Measurements from ENCODE around the gene NPB. TPM values are rescaled to one million over a fixed set of nuclear protein-coding genes. Genes with fewer than 3 reads are reported as not detected.

NPB gene
- total and polyA plus RNA-seq, 2 of the 8 experiments (the other 6 are each of a cell fraction or from before 2014, with no cell fraction given): 1.5 to 2.5 TPM

DNA sequence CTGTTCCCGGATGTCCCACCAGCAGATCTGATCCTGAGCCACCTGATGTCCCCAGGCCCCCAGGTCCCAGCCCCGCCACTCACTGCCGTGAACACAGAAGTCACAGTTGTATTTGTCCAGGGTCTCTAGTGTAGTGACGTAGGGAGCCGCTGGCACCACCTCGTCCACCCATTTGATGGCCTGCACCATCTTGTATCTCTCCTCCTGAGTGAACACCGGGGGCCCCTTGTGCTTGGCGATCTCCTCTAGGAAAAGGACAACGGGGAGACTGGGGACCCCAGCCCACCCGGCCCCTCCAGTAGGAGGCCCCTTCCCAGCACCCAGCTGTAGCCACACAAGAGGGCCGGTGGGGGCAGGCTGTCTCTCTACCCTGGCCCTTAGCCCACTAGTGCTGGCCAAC lies 6.8 kb downstream of the NPB start:
- Histone ChIP-seq H2AK5ac (ENCODE audit: low read depth, low read length) (no peak overlapping the region), H3K9me3 (ENCODE audit: insufficient read depth in 2 of 2, low read depth in 1 of 2, low read length in 1 of 2) (no peaks in the 10 kb centered on the region), H2BK12ac (ENCODE audit: low read depth, low read length) (no peak overlapping the region), H2BK15ac (ENCODE audit: low read length) (no peak overlapping the region), H2AFZ (ENCODE audit: low read length) (no peak overlapping the region), H3K79me1 (ENCODE audit: low read depth, low read length) (peaks cover 2% of the 10 kb centered on the region; the same call in 1 of the 2 replicates), H3K23me2 (ENCODE audit: low read depth, low read length) (peaks cover 6% of the 10 kb centered on the region; the same call in 1 of the 2 replicates), H3K56ac (replicated peaks; ENCODE audit: insufficient read length, low read depth, low read length) (no peak overlapping the region), H3K27ac (ENCODE audit: low read depth, low read length) (no peak overlapping the region), H3K4me3 (ENCODE audit: extremely low read depth in 1 of 4, insufficient read depth in 2 of 4, low read depth in 3 of 4, low read length in 4 of 4) (no peak overlapping the region), H3K36me3 (ENCODE audit: control insufficient read depth in 2 of 4, insufficient read depth in 4 of 4, low read length in 3 of 4) (peaks cover 6 to 10% (median 8%) of the 10 kb centered on the region in 4 experiments), H4K20me1 (replicated peaks in 1 of 2; ENCODE audit: control insufficient read depth in 1 of 2, insufficient read depth in 2 of 2, low read length in 2 of 2) (peaks cover 3 to 30% of the 10 kb centered on the region in 2 experiments), H2BK20ac (ENCODE audit: low read length) (no peak overlapping the region), H2BK5ac (ENCODE audit: low read depth, low read length) (no peak overlapping the region), H3K79me2 (ENCODE audit: control insufficient read depth in 1 of 2, insufficient read depth in 2 of 2, low read length in 2 of 2) (no peaks in the 10 kb centered on the region), H4K91ac (replicated peaks; ENCODE audit: insufficient read length, low read length) (no peak overlapping the region), H3K4ac (replicated peaks; ENCODE audit: insufficient read length, low read depth, low read length) (no peak overlapping the region), H3K4me2 (ENCODE audit: insufficient read depth in 1 of 2, low read depth in 2 of 2, low read length in 2 of 2) (no peak overlapping the region), H4K8ac (ENCODE audit: extremely low read depth, insufficient read depth, low read length) (no peak overlapping the region; the same call in 1 of the 2 replicates), H3K4me1 (replicated peaks in 1 of 4; ENCODE audit: control insufficient read depth in 3 of 4, insufficient read depth in 4 of 4, low read length in 3 of 4) (peaks cover 0 to 10% (median 5%) of the 10 kb centered on the region in 4 experiments; a peak in 3 of 7 replicates), H3K18ac (ENCODE audit: extremely low read depth, low read length) (no peak overlapping the region), H3K23ac (ENCODE audit: insufficient read length) (no peak overlapping the region), H3K9ac (replicated peaks in 1 of 4; ENCODE audit: extremely low read depth in 1 of 4, low read depth in 3 of 4, low read length in 3 of 4) (no peak overlapping the region), H3K27me3 (replicated peaks in 1 of 4; ENCODE audit: control insufficient read depth in 3 of 4, extremely low read depth in 1 of 4, insufficient read depth in 3 of 4, low read length in 3 of 4) (peaks cover 0 to 4% (median 2%) of the 10 kb centered on the region in 4 experiments; a peak in 2 of 7 replicates), H4K5ac (ENCODE audit: insufficient read length, low read depth, low read length) (no peak overlapping the region), H2BK120ac (replicated peaks; ENCODE audit: low read depth, low read length) (no peak overlapping the region), H3K14ac (ENCODE audit: insufficient read length) (no peak overlapping the region)
- FAIRE-seq (no peak), DNase-seq (ENCODE audit: low read depth in 1 of 2, low spot score in 2 of 2) (no peak)
- WGBS, 2 experiments (ENCODE audit: extremely low coverage in 1 of 2, insufficient coverage in 1 of 2, insufficient read length in 1 of 2, insufficient replicate concordance in 2 of 2, low coverage in 1 of 2, low lambda C conversion rate in 2 of 2, missing lambda C conversion rate in 1 of 2): 93% methylated on average over 9 of the region's 11 CpGs; no CpG with 5 or more reads in 1 of the 2 experiments
- ChIA-PET CTCF (ENCODE audit: partially characterized antibody) (interaction anchor here (0.9 to 1.0 kb wide), 2 partner anchors 16 to 122 kb away, joined by 3 to 5 read pairs; no protein-coding TSS in a partner anchor), POLR2A (ENCODE audit: partially characterized antibody) (interaction anchor here (1.0 to 2.8 kb wide), 5 partner anchors 8 to 39 kb away, joined by 3 to 13 read pairs (median 4); partner anchors contain the start of gene SIRT7)
- TF ChIP-seq TAF1 (IDR thresholded peaks at IDR 0.05; ENCODE audit: low read depth, low read length) (no peak), GABPA (IDR thresholded peaks at IDR 0.05; ENCODE audit: borderline replicate concordance, insufficient read depth, low read length) (no peak), FOSL1 (IDR thresholded peaks at IDR 0.05; ENCODE audit: insufficient read depth, low read depth, low read length) (no peak), POLR2AphosphoS5 (IDR thresholded peaks at IDR 0.05; ENCODE audit: low read depth, low read length) (no peak), RNF2 (IDR thresholded peaks at IDR 0.05; ENCODE audit: borderline replicate concordance, low read depth, low read length, missing control alignments, poor library complexity, severe bottlenecking) (no peak), JUN (IDR thresholded peaks at IDR 0.05; ENCODE audit: low read depth, low read length) (no peak), RAD21 (IDR thresholded peaks at IDR 0.05 in 1 of 2, conservative IDR thresholded peaks at IDR 0.05 in 1 of 2; ENCODE audit: low read depth in 2 of 2, low read length in 2 of 2) (no peak), SIN3A (conservative IDR thresholded peaks at IDR 0.05 in 1 of 2, IDR thresholded peaks at IDR 0.05 in 1 of 2; ENCODE audit: low read depth in 1 of 2, low read length in 2 of 2) (no peak), TAF7 (optimal IDR thresholded peaks at IDR 0.05; ENCODE audit: borderline replicate concordance, low read depth, low read length) (no peak), SUZ12 (IDR thresholded peaks at IDR 0.05; ENCODE audit: low read length) (no peak), SIX5 (IDR thresholded peaks at IDR 0.05; ENCODE audit: low read depth, low read length) (no peak)
- TF ChIP-seq, protein P1, sequence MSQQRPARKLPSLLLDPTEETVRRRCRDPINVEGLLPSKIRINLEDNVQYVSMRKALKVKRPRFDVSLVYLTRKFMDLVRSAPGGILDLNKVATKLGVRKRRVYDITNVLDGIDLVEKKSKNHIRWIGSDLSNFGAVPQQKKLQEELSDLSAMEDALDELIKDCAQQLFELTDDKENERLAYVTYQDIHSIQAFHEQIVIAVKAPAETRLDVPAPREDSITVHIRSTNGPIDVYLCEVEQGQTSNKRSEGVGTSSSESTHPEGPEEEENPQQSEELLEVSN (IDR thresholded peaks at IDR 0.05): no peak
